ENCODE measurements around the gene PRB2.
"Not testable (repeated sequence)": the region's sequence is repeated elsewhere in the genome, so short reads cannot be mapped to it uniquely, and the experiment has no call there.

The PRB2 gene

DNA sequence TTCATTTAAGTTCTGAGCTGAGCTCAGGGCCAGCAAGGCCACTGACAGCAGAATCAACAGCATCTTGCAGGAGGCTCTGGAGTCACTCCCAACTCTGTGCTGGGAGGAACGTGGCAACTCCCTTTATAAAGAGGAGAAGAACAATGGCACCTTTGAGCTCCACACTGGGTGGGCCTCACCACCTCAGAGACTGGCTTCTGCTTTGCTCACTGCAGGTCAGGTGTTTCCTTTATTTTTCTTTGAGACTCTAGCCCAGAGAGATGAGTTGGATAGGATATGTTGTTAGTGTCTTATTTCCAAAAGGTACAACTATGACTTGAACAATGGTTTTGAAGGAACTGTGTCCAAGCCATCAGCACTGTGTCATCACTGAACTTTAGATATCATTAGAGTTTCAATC lies at the start of gene PRB2:
TSS of gene PRB2 (minus strand) at position 101 of the 400 bp plus-strand sequence. CDS start at position 63, 38 bp downstream.
- not testable (repeated sequence) for DNase-seq (ENCODE audit: low read depth)

DNA sequence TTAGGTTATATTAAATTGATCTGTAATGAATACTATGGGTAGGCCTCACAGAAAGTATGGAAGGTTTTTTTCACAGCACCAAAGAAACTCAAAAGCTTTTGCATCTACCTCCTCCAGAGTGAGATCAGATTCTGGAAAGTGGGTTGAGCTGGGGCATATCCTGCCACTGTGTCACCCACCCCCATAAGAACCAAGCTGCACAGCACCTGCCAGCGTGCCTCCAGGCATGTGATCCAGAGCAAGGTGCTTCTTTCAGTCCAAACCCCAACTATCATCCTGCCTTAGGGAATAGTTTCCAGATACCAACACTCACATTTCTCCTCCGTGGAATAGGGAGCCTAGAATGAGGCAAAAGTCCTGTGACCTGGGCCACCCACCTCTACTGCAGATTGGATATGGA lies 42.6 kb upstream of the PRB2 start:
- no peak for DNase-seq (ENCODE audit: low read depth)

DNA sequence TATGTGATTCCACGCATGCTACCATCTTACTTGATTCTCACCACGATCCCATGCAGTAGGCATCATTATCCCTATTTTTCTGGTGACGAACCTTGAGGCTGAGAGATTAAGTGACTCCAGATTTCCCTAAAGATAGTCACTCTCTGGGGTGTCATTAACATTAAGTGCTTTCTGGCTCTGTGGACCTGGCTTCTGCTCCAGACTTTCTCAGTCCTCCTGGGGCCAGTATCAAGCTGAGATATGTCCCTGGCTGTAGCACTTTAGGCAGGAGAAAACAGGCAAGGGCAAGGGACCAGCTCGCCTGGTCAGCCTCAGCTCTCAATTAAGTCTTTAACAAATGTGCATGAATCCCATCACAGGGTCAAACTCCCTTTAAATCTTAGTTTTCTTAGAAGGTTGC lies 38.3 kb upstream of the PRB2 start:
- DNase-seq (ENCODE audit: low read depth), result no peak

DNA sequence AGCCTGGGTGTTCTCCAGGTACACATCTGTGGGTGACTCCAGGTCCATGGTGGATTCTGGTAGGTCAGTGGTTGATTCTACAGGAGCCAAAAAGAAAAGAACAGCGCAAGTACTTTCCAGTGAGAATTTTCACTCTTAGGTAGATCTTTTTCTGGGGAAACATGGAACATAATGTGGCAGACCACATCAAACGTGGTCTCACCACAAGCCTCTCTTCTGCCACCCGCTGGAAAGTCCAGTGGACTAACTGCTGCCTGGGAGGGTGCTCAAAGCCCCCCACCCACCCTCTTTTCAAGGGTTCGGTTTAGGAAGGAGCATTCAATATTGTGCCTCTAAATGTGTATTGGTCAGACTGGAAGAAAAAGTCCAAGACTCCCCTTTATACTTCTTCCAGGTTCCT lies 36.1 kb upstream of the PRB2 start:
- DNase-seq (ENCODE audit: low read depth), result no peak

DNA sequence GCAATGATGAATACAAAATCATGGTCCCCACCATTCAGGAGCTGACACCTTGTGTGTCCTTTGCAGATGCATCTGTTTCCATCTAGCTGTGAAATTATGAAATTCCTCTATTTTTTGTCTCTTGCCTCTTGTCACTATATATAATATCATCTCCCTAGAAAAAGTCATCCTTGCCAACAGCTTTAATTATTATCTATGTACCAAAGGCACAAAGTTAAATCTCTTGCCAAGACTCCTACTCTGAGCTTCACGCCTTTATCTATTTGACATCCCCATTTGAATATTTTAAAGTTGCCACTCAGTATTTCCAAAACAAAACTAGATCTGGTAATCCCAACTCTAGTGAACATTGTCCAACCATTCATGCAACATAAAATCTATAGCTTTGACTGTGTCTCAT lies 32.0 kb upstream of the PRB2 start:
- DNase-seq (ENCODE audit: low read depth), result no peak

DNA sequence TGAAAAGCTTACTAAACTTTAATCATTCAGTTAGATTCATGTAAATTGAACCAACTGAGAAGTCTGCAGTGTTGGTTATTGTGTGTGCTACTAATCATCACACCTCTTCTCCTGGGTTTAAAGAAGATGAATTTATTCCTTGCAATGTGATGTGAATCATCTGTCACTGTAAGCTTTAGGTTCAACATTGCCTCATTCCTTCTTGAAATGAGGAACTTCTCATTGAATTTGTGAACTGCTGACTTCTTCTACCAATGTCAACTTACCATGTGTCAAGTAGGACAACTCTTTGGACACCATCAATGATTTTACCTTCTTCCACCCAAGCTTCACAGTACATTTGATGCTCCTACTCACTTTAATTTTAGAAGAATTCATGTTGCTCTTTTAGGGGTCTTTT lies 17.4 kb upstream of the PRB2 start:
- no peak for DNase-seq (ENCODE audit: low read depth)

DNA sequence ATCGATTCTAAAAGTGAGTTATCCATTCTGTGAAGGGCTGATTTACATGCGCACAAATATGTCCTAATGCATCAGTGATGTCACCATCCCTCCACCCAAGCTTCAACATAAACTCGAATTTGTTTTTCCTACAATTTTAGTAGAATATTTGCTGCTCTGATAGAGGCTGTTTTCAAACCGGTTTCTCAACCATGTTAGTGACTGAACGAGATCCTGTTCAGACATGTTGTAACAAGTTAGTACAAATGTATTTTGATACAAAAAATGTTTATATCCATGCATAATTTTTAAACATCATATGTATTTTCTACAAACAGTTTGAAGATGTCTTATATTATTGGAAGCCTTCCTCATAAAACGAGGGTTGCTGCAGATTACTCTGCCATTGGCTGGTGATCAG lies 12.7 kb upstream of the PRB2 start:
- no peak for DNase-seq (ENCODE audit: low read depth)

DNA sequence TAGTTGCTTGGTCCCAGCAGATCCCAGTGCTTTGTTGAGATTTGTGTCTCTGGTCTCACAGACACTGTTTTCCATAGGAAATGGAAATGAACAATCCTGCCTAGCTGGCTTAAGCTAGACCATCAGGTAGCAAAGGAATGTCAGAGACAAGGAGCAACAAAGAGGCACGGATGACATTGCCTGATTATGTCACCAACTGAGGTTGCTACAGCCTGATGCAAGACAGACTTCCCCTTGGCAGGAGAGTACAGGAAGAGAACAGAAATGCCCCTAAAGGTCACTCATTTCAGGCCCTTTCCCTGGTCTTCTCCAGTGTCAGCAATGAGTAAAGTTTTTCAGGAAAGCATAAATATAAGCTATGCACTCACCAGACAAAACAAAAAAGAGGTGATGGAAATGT lies 2.0 kb upstream of the PRB2 start:
- DNase-seq (ENCODE audit: low read depth), result no peak

DNA sequence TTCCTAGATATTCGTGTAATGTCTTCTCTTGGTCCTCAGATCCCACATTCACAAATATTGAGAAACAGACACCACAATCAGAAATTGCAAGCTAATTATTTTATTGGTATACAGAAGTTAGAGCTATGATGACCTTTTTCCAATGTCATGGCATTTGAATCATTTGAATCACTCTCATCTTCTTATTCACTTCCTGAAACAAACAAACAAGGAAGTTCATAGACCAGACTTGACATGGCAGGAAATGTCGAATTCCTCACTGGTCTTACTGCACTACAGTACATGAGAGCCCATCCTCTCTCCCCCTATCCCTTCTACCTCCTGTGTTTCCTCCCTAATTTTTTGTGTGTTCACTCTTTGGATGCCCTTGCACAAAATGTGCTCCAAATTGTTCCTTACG lies 3.9 kb downstream of the PRB2 start:
- DNase-seq (ENCODE audit: low read depth), result not testable (repeated sequence)

DNA sequence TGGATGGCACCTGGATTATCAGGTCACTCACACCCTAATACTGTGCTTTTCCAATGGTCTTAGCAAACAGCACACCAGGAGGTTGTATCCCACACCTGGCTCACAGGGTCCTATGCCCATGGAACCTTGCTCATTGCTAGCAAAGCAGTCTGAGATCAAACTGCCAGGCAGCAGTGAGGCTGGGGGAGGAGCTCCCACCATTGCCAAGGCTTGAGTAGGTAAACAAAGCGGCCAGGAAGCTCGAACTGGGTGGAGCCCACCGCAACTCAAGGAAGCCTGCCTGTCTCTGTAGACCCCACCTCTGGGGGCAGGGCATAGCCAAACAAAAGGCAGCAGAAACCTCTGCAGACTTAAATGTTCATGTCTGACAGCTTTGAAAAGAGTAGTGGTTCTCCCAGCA lies 17.9 kb downstream of the PRB2 start:
- not testable (repeated sequence) for DNase-seq (ENCODE audit: low read depth)

DNA sequence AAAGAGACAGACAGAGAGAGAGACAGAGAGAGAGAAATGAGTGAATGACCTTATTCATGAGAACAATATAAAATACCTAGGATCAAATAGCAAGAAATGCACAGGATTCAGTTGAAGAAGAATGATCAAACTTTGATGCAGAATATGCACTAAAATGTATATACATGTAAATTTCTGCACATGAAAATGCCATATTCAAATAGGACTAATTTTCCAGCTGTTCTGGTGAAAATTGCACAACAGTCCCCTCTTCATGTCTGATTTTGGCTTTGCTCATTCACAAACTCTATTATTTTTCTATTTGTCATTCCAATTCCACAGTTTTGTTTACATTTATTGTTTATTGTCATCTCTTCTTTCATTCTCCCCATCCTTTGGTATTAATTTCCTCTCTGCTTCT lies 34.2 kb downstream of the PRB2 start:
- DNase-seq (ENCODE audit: low read depth), result no peak

DNA sequence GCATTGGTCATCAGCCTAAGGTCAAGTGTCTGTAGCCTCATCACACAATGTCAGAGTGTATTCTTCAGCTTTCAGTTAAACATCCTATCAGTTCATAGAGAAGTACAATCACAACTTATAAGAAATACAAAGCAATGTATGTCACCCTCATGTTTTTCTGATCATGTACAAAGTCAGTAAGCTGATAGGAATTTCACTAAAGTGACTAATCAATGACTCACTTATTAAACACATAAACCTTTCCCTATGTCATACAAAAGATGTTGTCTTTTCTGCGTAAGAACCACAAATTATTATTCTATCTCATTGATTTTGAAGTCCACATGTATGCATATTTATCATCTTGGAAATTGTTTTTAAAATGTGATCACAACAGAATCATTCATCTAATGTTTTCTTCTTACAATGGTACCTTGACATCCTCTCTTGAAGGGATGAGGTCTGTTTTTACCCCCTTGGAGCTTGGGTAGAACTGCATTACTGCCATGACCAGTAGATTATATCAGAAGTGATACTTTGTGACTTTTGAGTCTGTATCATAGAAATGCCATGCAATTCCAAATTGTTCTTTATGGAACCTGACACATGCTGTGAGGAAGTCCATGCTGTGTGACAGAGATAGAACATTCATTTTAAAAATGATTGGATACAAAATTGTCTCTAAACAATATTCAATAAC lies 35.0 kb downstream of the PRB2 start:
- not testable (repeated sequence) for DNase-seq (ENCODE audit: low read depth)

DNA sequence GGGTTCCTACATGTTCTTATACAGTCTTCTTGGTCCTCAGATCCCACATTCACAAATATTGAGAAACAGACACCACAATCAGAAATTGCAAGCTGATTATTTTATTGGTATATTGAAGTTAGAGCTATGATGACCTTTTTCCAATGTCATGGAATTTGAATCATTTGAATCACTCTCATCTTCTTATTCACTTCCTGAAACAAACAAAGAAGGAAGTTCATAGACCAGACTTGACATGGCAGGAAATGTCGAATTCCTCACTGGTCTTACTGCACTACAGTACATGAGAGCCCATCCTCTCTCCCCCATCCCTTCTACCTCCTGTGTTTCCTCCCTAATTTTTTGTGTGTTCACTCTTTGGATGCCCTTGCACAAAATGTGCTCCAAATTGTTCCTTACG lies 43.6 kb downstream of the PRB2 start:
- not testable (repeated sequence) for DNase-seq (ENCODE audit: low read depth)

DNA sequence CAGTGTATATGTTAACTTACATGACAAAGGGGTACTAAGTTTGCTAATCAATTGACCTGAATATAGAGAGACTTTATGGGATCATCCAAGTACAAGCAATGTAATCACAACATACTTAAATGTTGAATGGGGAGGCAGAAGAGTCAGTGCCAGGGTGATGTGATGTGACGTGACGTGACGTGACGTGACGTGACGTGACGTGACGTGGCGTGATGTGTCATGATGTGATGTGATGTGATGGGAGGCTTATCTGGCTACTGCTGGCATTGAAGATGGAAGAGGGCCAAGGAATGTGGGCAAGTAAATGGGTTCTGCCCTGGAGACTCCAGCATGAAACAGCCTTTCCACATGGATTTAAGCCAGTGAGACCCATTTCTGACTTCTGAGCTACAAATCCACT lies 46.9 kb downstream of the PRB2 start:
- no peak for DNase-seq (ENCODE audit: low read depth)

DNA sequence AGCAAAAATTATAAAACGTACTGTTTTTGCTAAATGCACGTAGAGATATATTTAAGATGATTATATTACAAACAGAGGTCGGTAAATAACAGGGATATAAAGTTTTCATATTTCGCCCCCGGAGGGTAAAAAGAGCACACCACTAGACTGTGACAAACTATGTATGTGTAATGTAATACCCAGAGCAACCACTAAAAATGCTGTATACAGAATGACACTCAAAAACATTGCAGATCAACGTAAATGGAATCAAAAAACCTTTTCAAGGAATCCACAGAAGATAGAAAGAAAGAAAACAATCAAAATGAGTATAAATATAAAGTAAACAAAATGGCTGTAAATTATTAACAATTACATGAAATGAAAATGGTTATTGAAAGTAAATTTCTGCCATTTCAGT lies 47.6 kb downstream of the PRB2 start:
- no peak for DNase-seq (ENCODE audit: low read depth)

DNA sequence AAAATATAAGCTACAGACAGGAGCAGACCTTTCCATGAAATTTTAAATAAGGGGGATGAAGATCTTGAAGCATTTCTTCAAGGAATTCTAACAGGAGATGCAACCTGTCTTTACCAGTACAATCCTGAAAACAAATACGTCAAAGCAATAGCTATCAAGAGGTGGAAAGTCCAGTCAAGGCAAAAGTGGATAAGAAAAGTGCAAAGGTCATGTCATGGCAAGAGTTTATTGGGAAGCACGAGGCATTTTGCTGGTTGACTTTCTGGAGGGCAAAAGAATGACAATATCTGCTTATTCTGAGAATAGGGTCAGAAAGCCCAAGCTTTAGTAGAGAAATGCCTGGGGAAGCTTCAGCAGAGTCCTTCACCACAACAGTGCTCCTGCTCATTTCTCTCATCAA lies 50.9 kb downstream of the PRB2 start:
- DNase-seq (ENCODE audit: low read depth), result no peak

Data from fibroblast of gingiva (primary cell).